SK-N-SH treated with all-trans-retinoic acid at 6 μM for 48 hours (cell line): ENCODE measurements around the gene RFC3.
A peak's percentile ranks its signal among the peaks of the same experiment; 100 is the strongest.

Source experiments
- ARNTL ChIP-seq: fragments of 450-650 bp; formaldehyde crosslinking; IDR thresholded peaks from 2 replicates; pipeline ENCODE4 v1.5.0; 2020; ENCODE audit warnings: low read depth, mild to moderate bottlenecking, moderate library complexity, borderline replicate concordance
- CREB5 ChIP-seq: fragments of 250-450 bp; sonication (Bioruptor Pico); IDR thresholded peaks from 2 replicates; pipeline ENCODE4 v1.5.1; 2020; ENCODE audit warnings: low read depth, mild to moderate bottlenecking, moderate library complexity
- CSRNP3 ChIP-seq: fragments of 250-450 bp; sonication (Bioruptor Pico); IDR thresholded peaks from 2 replicates; pipeline ENCODE4 v1.5.1; 2021; ENCODE audit warnings: mild to moderate bottlenecking, moderate library complexity
- ISL1 ChIP-seq: fragments of 250-450 bp; sonication (Bioruptor Pico); IDR thresholded peaks from 2 replicates; pipeline ENCODE4 v2.1.2; 2022; ENCODE audit warnings: mild to moderate bottlenecking, moderate library complexity
- OSR1 ChIP-seq: fragments of 250-450 bp; sonication (Bioruptor Pico); IDR thresholded peaks from 2 replicates; pipeline ENCODE4 v1.8.0; 2022; ENCODE audit warnings: moderate library complexity, mild to moderate bottlenecking, inconsistent platforms
- PATZ1 ChIP-seq: fragments of 250-450 bp; sonication (Bioruptor Pico); IDR thresholded peaks from 2 replicates; pipeline ENCODE4 v1.8.0; 2020; ENCODE audit warnings: mild to moderate bottlenecking, moderate library complexity, borderline replicate concordance
- ZC3H10 ChIP-seq: fragments of 250-450 bp; sonication (Bioruptor Pico); IDR thresholded peaks from 2 replicates; pipeline ENCODE4 v1.5.1; 2021; ENCODE audit warnings: mild to moderate bottlenecking, moderate library complexity
- ZFP3 ChIP-seq: fragments of 250-450 bp; sonication (Bioruptor Pico); IDR thresholded peaks from 2 replicates; pipeline ENCODE4 v1.5.0; 2020; ENCODE audit warnings: mild to moderate bottlenecking, moderate library complexity
- ZFP30 ChIP-seq: fragments of 450-650 bp; formaldehyde crosslinking; IDR thresholded peaks from 2 replicates; pipeline ENCODE4 v1.5.0; 2022; ENCODE audit warnings: mild to moderate bottlenecking, moderate library complexity
- ZNF70 ChIP-seq: fragments of 450-650 bp; formaldehyde crosslinking; IDR thresholded peaks from 2 replicates; pipeline ENCODE4 v1.5.0; 2020; ENCODE audit warnings: mild to moderate bottlenecking, moderate library complexity
- ZNF8 ChIP-seq: fragments of 450-650 bp; formaldehyde crosslinking; IDR thresholded peaks from 2 replicates; pipeline ENCODE4 v1.5.0; 2020; ENCODE audit warnings: mild to moderate bottlenecking, moderate library complexity

- no peak for TF ChIP-seq ZFP30 (CRISPR knock-in tag)
- TF ChIP-seq ZC3H10 (CRISPR knock-in tag) = no peak
- TF ChIP-seq CSRNP3 (CRISPR knock-in tag) = no peak
- TF ChIP-seq ZNF70 (CRISPR knock-in tag) = no peak
- TF ChIP-seq PATZ1 = no peak
- TF ChIP-seq OSR1 (CRISPR knock-in tag) = no peak
- no peak for TF ChIP-seq CREB5 (CRISPR knock-in tag)
- TF ChIP-seq ARNTL (CRISPR knock-in tag) = no peak
- TF ChIP-seq ISL1 (CRISPR knock-in tag) = no peak
- TF ChIP-seq ZFP3 (CRISPR knock-in tag) = peak; percentile 72; the same call in 1 of the 2 replicates
- TF ChIP-seq ZNF8 (CRISPR knock-in tag) = no peak
Measured at GRCh38 chr13:33787051-33787591, 30.8 kb upstream of the RFC3 start.
